ENCODE results near the gene COA1.

Gene COA1

GRCh38 chr7:43659549-43659896 is 69.8 kb downstream of the COA1 start:
- in situ Hi-C loops (cut with MboI; ENCODE audit: low sequenced_read_pairs) = no loop called here

DNA sequence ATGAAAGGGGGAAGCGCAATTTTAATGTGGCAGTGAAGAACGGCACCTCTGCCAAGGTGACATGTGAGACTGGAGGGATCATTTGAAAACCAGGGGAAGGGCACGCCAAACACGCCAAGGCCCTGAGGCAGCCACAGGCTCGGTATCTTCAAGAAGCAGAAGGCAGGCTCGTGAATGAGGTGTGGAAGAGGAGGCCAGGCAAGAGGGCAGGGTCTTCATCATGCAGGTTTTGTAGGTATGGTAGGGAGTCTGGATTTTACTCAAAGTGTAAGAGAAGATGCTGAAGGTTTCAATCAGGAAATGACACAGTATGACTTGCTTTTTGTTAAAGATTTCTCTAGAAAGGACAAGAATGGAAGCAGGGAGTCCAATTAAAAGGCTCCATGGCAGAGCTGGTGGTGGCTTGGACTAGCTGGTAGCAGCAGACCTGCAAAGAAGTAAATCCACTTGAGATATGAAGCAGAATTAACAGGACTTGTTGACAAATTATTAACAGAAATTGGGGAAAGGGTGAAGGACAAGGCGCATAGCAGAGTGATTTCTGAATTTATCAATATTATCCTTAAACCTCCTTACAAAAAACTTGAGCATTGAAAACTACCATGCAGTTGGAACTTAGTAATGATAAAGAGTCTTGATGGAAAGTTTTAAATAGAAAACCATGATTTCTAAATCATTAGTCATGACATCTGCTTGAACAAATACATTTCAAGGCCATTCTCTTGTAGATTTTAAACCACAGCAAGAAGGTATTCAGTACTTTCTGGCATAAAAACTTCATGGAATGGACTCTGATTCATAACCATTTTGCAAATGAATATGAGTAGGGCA is 70.4 kb downstream of the COA1 start:
- in situ Hi-C loops (cut with MboI; ENCODE audit: low sequenced_read_pairs) = no loop called here

- in situ Hi-C loops (cut with MboI; ENCODE audit: low sequenced_read_pairs) = no loop called here
Observed at GRCh38 chr7:43656997-43657396, 72.3 kb downstream of the COA1 start.

DNA sequence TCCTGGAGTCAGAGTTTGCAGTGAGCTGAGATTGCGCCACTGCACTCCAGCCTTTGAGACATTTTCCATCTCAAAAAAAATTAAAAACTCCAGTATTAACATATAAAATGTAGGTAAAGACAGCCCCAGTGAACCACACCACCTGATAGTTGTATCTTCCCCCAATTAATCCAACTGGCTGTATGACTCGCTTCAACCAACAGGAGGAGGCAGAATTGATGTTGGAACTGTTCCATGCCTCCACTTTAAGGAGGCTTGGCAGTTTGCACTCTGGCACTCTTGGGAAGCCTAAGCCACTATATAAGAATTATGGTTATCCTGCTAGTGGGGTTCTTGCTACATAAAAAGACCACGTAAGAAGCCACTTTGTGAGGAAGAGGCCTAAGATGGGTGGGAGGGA is 73.7 kb downstream of the COA1 start:
- in situ Hi-C loops (cut with MboI; ENCODE audit: low sequenced_read_pairs) = no loop called here

DNA sequence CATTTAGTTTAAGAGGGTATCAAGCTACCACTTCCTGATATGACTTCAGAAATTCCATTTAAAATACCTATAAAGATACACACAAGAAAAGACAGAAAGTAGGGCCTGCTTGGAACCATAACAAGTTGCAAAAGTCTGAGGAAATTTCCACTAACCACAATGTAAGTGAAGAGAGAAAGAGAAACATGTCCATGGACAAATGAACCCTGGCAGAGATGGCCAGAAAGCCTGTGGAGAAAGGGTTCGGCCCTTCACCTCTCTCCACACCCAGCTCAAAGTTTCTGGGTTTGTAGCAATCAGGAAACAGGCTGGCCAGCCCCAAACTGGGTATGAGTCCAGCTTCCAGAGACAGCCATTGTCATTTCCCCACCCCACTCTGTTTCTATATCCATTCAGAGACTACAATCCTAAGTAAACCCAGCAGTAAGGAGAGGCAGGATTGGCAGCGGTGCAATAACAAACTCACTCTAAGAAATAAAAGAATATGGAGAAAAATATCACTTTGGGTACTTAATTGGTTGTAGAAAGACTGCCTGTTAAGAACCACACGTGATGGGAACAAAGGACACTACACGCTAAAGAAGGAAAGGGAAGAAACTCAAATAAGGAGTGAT is 75.3 kb downstream of the COA1 start:
- in situ Hi-C loops (cut with MboI; ENCODE audit: low sequenced_read_pairs) = no loop called here

- in situ Hi-C loops (cut with MboI; ENCODE audit: low sequenced_read_pairs) = no loop called here
Observed at GRCh38 chr7:43653466-43653865, 75.9 kb downstream of the COA1 start.

DNA sequence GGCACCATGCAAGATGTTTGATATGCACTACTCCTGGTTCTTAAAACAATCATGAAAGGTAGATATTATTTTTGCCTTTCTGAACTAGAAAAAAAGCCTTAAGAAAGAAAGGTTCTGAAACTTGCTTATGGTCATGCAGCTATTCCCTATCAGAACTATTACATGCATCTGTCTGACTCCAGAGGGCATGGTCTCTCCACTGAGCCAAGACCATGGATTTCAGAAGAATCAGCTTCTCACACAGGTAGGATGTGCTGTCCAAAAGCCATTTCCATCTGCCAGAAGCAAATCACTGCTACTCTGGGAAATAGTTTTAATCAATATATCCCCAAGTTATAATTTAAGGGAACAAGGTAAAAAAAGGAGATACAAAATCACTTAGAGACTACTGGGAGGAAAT is 77.0 kb downstream of the COA1 start:
- in situ Hi-C loops (cut with MboI; ENCODE audit: low sequenced_read_pairs) = no loop called here

GRCh38 chr7:43650457-43651052 is 78.8 kb downstream of the COA1 start:
- in situ Hi-C loops (cut with MboI; ENCODE audit: low sequenced_read_pairs) = no loop called here

- in situ Hi-C loops (cut with MboI; ENCODE audit: low sequenced_read_pairs) = no loop called here
Observed at GRCh38 chr7:43649755-43650274, 79.5 kb downstream of the COA1 start.

- in situ Hi-C loops (cut with MboI; ENCODE audit: low sequenced_read_pairs) = no loop called here
Observed at GRCh38 chr7:43648473-43649406, 80.6 kb downstream of the COA1 start.

DNA sequence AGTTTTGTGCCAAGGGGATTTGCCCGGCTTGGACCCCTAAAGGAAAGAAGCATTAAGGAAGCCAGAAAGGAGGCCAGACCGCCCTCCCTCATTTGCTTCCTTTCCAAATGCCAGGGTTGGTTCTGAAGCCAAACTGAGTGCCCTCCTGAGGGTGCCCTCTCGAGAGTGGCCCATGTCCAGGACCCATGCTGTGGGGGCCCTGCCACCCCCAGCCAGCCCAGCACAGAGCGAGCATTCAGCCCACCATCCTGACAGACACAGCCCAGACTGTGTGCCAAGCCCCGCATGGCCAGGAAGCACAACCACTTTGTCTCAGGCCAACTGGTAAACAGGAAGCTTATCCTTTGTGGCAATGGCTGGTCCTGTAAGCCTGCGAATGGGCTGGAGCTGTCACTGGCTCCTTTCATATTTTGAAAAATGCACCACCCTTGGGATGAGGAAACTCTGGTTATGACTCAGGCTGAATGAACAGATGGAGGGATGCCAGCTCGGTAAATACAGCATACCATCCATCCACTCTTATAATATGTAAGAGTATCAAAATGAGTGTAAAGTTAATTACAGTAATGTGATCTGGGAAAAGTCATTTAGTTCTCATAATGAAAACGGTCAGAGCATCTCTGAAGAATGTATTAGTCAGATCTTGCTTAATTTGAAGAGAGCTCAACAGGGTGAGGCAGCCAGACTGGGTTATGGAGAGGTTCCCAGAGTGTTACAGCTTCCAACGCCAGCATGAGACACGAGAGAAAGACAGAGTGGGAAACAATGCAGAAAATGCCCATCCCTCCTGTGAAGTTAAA is 81.5 kb downstream of the COA1 start:
- in situ Hi-C loops (cut with MboI; ENCODE audit: low sequenced_read_pairs) = no loop called here

GRCh38 chr7:43647339-43647672 is 82.0 kb downstream of the COA1 start:
- in situ Hi-C loops (cut with MboI; ENCODE audit: low sequenced_read_pairs) = no loop called here

DNA sequence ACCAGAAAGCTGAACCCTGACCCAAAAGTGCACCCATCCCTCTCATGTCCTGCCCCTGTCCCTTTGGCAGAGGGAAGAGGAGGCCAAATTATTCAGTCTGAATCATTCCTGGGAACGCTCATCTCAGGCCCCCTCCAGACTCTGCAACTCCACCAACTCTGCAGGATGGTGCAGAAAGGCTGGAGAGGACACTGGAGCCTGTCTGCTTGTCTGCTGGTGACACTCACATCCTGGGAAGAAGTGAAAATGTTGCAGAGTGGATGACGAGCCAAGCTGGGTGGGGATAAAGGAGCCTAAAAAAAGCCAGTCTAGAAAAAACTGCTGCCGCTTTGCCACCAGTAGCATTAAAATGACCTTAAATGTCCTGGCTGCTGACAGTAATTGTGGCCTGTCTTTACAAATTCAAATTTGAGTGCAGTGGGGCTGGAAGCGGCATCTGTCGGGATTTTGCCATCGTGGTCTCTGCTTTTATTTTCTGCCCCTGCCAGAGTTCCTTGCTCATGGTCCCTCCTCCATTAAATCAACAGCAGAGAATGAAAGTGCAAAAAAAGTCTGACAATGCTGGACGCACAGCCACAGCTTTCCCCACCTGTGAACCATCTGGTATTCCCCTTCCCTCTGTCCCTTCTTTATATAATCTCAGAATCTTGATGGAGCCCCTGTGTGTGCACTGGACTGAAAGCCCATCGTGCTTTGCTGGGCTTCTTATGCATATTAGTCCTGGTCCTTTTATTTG is 82.6 kb downstream of the COA1 start:
- in situ Hi-C loops (cut with MboI; ENCODE audit: low sequenced_read_pairs) = no loop called here

- in situ Hi-C loops (cut with MboI; ENCODE audit: low sequenced_read_pairs) = no loop called here
Observed at GRCh38 chr7:43645699-43646226, 83.6 kb downstream of the COA1 start.

DNA sequence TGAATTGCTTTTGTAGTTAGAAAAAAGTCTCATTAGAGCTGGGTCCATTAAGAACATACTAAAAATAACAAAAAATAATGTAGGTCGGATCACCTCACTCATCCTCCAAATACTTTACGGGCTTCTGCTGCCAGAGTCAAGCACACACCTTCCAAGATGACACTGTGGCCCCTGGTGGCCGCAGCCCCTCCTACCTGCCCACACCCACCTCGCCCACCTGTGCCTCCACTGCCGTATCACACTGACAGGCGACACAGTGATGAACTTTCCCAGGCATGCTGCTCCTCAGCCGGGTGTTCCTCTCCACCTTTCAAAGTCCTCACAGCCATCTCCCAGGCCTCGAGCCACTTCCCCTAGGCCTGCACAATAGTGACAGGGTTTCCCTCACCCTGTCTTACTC is 85.5 kb downstream of the COA1 start:
- in situ Hi-C loops (cut with MboI; ENCODE audit: low sequenced_read_pairs) = no loop called here

- in situ Hi-C loops (cut with MboI; ENCODE audit: low sequenced_read_pairs) = no loop called here
Observed at GRCh38 chr7:43642897-43643630, 86.3 kb downstream of the COA1 start.

DNA sequence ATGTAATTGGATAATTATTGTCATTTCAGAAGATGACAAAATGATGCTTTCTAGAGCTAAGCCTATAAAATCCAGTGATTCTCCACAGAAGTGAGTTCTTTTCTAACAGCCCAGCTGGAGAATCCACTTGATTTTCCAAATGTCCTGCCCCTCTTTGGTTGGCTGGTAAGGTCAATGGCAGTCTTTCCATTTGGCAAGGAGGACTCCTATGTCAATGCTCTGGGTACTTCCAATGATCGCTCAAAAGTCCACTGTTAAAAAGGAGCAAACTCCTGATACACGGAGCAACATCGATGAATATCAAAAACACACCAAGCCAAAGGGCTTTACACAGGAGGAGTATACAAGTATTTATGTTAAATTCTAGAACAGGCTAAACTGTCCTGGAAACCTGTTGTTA is 88.6 kb downstream of the COA1 start:
- in situ Hi-C loops (cut with MboI; ENCODE audit: low sequenced_read_pairs) = no loop called here

DNA sequence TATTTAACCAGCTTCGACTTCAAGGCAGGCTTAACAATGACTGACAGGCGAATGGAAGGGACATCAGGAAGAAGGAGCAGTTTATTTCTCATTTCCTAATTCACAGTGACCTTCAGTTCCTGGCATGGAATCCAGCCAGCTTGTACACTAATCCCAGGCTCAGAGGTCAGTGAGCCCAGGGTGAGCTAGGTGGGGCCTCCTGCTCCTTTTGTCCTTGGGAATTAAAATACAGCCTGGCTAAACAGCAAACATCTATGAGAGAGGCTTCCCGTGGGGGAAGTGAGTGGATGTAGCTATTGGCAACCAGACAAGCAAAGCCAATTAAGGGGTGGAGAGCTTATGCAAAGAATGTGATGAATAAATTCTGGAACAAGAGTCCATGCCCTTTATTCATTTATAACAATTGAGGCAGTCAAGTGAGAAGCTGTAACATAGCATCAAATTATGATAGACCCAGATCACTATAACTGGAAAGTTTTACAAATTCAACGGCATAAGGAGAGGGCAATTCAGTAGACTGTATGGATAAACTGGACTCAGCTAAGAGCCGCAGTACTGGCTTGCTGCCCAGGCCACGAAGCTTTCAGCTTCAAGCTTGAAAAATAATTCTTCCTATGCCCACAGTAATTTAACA is 89.3 kb downstream of the COA1 start:
- in situ Hi-C loops (cut with MboI; ENCODE audit: low sequenced_read_pairs) = no loop called here
